ENCODE results near the gene ZBTB12.

GRCh38 chr6:31911826-31912585, 10.1 kb upstream of the ZBTB12 start:
- no peak for TF ChIP-seq EZH2phosphoT487 (IDR thresholded peaks at IDR 0.05; ENCODE audit: low read depth, severe bottlenecking, unreplicated experiment)
- no peak for TF ChIP-seq CTCF (IDR thresholded peaks at IDR 0.05; ENCODE audit: poor library complexity)

Measured in hepatocyte (in vitro differentiated cells).